GM19395 (cell line): Measurements from ENCODE around the gene SYNGAP1.
"Not testable (repeated sequence)": the region's sequence is repeated elsewhere in the genome, so short reads cannot be mapped to it uniquely, and the experiment has no call there.

Experiments used
- ATAC-seq: cut with Tn5 transposase; IDR thresholded peaks from one replicate; pipeline ENCODE4 v1.9.1; 2021; ENCODE audit warnings: mild to moderate bottlenecking, moderate library complexity; ENCODE audit not compliant: unreplicated experiment

The SYNGAP1 gene

GRCh38 chr6:33419580-33420490 lies at the start of gene SYNGAP1:
SYNGAP1 (plus strand) TSS chr6:33420065; CDS start chr6:33420265, 200 bp downstream.
- ATAC-seq = no peak

GRCh38 chr6:33371901-33372300 lies 48.0 kb upstream of the SYNGAP1 start:
- ATAC-seq = not testable (repeated sequence)

- ATAC-seq = no peak
Observed at GRCh38 chr6:33372526-33373123, 47.2 kb upstream of the SYNGAP1 start.

- no peak for ATAC-seq
Observed at GRCh38 chr6:33373960-33374910, 45.6 kb upstream of the SYNGAP1 start.

GRCh38 chr6:33375143-33375671 lies 44.7 kb upstream of the SYNGAP1 start:
- no peak for ATAC-seq

- no peak for ATAC-seq
Observed at GRCh38 chr6:33377171-33377570, 42.7 kb upstream of the SYNGAP1 start.

GRCh38 chr6:33379184-33379583 lies 40.7 kb upstream of the SYNGAP1 start:
- ATAC-seq = not testable (repeated sequence)

- ATAC-seq = no peak
Observed at GRCh38 chr6:33380272-33380981, 39.4 kb upstream of the SYNGAP1 start.

GRCh38 chr6:33383427-33384185 lies 36.3 kb upstream of the SYNGAP1 start:
- no peak for ATAC-seq

- no peak for ATAC-seq
Observed at GRCh38 chr6:33384581-33385020, 35.3 kb upstream of the SYNGAP1 start.

GRCh38 chr6:33390173-33390572 lies 29.7 kb upstream of the SYNGAP1 start:
- no peak for ATAC-seq

GRCh38 chr6:33390767-33391277 lies 29.0 kb upstream of the SYNGAP1 start:
- ATAC-seq = peak; percentile 1

- peak; percentile 87 for ATAC-seq
Observed at GRCh38 chr6:33391278-33391921, 28.5 kb upstream of the SYNGAP1 start, which contains the start of gene KIFC1. KIFC1 (plus strand) TSS chr6:33391823; CDS start chr6:33391986, 163 bp downstream.

- peak; percentile 17 for ATAC-seq
Observed at GRCh38 chr6:33391922-33392594, 27.8 kb upstream of the SYNGAP1 start.

- no peak for ATAC-seq
Observed at GRCh38 chr6:33392595-33392948, 27.3 kb upstream of the SYNGAP1 start.

GRCh38 chr6:33392979-33393378 lies 26.9 kb upstream of the SYNGAP1 start:
- no peak for ATAC-seq

- no peak for ATAC-seq
Observed at GRCh38 chr6:33397541-33397940, 22.3 kb upstream of the SYNGAP1 start.

GRCh38 chr6:33398601-33399000 lies 21.3 kb upstream of the SYNGAP1 start:
- not testable (repeated sequence) for ATAC-seq
